Activated naive CD4-positive, alpha-beta T cell (primary cell): ENCODE measurements around the gene ABCA2.
"Not testable (repeated sequence)": the region's sequence is repeated elsewhere in the genome, so short reads cannot be mapped to it uniquely, and the experiment has no call there.

Source experiments
- DNase-seq, 4 experiments: peaks; one replicate each; lab custom pipeline; 2025; lab: John Stamatoyannopoulos, UW

The ABCA2 gene

DNA sequence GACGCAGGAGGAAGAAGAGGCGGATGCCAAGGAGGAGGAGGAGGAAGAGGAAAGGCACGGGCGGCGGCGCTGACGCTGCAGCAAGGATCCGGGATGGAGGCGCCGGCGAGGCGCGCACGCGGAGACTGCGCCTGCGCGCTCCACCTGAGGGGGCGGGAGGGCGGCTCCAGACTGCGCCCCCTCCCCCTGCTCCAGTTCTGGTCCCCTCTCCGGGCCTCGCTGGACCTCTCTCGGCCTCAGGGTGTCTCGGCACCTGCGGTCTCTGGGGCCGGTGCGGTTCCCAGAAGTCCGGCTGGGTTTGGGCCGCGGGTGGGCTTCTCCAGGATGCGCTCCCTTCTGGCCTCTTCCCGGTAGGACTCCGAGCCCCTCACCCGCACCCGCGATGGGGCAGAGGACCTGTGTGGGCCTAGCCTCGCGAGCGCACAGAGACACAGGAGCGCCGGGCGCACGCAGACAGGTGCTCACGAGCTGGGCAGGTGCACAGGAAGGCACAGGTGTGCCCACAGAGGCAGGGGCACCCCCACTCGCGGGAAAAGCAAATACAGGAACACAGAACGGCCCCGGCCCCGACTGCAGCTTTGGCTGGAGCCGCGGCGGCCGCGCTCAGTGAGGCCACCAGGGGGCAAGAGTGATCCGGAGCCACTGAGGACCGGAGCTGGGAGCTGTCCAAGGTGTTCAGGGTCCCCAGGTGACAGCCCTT lies 18.2 kb upstream of the ABCA2 start, which contains the start of gene NPDC1:
Gene NPDC1, minus strand, starts transcription at position 90 of the 700 bp plus-strand sequence. CDS start 188 bp downstream, outside the sequence.
- DNase-seq, result peak; percentile 37 to 75 (median 55)

DNA sequence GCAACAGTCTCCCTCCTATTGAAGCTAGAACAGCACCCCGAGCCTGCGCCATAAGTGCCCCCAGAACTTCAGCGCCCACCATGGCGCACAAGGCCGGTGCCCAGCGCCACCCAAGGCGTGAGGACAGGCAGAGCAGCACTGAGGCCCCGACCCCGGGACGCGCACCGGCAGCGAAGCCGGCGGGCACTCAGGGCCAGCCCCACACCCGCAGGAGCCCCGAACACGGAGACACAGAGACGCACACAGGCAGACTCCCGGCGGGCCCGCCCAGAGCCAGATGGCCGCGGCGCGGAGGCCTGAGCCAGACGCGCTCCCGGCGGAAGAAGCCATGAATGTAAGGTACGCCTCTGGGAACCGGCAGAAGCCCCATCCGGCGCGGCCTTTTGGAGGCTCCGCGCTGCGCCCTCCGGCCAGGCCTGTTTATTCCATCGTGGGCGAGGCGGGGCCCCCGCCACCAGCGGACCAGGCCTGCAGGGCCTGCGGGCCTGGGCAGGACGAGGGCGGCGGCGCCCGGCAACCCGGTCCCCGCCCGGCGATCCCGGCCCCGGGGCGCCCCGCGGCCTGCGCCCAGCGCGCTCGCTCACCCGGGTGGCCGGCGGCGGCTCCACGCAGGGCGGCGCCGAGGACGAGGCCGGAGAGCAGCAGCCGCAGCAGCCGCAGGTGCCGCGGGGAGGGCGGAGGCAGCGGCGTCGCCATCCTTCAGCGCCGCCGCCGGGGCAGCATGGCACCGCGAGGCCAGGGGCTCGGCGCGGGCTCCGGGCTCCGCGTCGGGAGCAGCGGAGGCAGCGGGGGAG lies 17.5 kb upstream of the ABCA2 start:
- DNase-seq, result no peak

DNA sequence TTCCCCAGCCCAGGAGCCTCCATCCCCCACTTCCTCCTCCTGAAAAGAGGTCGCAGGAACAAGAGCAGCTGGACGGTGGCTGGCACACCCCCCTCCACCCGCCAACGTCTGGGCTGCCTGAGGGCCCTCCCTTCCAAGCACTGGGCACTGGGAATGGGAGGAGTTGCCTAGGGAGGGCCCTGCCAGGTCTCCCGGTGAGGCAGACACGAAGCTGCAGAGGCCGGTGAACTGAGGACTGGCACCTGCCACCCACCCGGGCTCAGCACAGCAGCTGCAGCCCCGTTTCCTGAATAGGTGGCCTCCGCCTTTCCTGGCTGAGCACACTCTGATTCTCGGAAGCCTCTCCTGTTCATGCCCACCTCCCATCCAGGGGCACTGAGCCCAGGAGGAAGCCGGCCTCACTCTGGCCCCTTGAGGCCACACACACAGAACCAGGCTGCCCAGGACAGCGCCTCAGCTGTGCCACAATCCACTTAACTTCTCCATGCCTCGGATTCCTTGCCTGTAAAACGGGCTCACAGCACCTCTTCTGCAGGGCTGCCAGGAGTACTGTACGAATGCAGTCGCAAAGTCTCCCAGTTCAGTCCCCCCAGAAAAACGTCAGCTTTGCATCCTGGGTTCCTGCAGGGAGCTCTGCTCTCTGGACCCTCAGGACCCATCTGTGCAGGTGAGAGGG lies 16.6 kb upstream of the ABCA2 start:
- DNase-seq, result no peak

DNA sequence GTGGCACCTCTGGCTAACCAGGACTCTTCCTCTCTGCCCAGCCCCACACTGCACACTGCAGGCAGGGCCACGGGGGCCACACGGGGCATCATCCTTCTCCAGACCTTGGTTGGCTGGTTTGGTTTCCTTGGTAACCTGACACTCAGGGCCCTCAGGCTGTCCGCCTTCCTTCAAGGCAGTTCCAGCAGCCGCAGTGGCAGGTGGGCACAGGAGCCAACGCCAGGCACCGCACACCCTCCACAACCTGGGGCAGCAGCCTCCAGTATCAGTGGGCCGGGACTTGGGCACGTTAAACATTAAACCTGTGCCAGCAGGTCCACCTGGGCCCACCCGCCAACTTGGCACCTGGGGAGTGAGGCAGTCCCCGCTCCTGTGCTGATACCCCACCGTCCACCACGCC lies 16.0 kb upstream of the ABCA2 start:
- no peak for DNase-seq

DNA sequence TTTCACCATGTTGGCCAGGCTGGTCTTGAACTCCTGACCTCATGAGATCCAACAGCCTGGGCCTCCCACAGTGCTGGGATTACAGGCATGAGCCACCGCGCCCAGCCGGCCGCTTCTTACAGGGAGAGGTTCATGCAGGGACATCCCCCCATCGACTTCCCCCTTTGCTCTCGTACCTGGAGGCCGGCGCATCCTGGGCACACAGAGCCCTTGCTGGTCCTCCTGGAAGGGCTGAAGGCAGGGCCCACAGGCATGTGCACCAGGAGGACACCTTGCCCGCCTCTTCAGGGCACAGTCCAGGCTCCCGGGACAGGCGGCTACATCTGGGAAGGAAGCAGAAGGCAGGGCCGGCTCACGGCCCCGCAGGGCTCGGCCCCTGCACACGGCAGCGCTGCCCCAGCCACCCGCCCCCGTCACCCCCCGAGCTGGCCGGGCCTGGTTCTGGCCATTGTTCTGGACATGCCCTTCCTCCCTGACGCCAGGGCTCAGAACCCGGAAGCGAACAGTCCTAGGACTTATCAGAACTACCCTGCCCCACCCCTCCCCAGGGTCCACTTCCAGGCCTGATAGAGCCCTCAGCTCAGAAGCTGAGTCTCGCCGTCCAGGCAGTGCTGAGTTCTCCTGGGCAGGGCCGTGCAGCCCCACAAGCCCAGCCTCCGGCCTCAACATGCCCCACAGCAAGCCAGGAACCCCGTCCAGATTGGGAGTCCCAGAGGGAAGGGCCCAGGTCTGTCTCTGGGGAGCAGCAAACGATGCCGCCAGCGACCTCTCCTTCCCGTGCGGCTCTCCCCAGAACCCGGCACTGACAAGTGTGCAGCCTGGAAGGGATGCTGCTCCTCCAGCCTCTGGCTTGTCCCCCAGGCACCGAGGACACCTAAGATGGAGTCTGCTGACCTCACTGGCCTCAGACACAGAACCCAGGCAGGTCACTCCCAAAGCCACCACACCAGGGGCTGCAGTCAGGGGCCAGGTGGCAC lies 15.0 kb upstream of the ABCA2 start:
- DNase-seq, result no peak

DNA sequence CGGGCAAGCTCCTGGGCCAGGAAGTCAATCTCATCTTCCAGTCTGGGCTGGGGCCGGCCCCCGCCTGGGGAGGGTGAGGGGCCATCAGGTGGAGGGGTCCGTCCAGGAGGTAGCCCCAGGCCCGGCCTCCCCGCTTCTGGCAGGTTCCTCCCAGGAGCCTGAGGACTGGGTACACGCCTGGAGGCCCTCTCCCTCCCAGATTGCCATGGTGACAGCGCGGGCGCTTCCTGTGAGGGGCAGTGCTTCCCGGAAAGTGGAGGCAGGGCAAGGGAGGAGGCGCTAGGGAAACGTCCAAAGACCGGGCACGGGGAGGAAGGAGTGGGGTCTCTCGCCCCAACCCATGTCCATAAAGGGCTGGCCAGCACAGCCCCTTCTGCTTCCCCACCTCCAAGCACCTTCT lies 13.1 kb upstream of the ABCA2 start:
- no peak for DNase-seq

DNA sequence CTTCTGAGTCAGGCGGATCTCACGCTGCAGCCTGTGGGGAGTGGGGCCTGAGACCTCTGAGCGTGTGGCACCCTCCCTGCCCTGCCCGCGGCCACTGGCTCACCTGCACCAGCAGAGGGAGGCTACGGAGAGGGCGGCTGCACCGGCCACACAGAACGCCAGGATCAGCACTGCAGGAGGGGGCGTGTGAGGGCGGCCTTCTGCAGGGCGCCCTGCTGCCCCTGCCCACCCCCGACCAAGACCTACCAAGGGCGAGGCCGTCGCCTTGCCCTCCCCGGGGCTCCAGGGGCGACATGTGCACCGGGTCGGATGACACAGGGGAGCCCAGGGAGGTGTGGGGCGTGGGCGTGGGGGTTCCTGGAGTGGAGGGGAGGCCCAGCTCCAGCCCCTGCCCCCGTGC lies 12.5 kb upstream of the ABCA2 start:
- no peak for DNase-seq

DNA sequence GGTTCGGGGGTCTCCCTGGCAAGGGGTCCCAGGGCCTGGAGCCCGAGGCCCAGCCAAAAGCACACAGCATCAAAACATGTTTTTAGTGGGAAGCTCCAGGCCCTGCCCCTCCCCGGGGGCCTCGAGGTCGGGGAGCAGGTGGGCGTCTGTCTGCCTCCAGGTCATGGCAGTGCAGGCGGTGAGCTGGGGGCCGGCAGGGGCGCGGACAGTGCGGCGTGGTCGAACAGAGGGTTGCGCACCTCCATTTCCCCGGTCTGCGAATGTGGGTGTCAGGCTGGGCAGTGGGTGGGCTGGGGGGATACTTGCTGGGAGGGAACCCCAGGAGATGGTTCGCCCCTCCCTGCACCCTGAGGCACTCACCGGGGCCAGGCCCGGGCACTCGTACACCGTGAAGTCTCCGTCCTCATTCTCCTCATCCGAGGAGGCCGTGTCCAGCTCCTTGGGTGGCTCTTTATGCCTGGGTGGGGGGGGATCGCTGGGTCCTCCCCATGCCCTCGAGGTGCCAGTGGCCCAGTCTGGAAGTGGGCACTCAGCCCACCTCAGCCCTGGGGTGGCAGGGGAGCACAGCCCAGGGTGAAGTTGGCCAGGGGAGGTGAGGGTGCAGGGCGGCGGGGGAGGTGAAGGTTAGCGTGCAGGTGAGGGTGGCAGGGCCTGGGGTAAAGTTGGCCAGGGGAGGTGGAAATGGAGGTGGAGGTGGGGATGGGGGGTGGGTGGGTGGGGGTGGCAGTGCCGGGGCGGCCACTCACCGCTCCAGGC lies 11.8 kb upstream of the ABCA2 start:
- DNase-seq, result no peak

DNA sequence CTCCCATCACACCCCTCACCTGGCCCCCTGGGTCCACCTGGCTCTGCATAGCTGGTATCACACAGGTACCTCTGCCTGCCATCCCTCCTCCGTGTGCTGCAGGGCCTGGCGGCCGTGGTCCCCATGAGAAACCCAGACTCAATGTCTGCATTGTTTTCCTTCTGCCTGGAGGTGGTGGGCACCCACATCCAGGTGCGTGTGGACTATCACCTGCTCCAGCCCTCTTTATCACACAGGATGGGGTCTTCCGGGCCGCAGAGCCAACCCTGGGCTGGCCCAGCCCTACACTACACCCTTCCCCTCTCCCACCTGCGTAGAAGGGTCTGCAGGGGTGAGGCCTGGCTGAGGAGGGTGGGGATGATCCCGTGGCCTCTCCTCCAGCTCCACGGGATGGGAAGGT lies 10.9 kb upstream of the ABCA2 start:
- DNase-seq, result no peak

DNA sequence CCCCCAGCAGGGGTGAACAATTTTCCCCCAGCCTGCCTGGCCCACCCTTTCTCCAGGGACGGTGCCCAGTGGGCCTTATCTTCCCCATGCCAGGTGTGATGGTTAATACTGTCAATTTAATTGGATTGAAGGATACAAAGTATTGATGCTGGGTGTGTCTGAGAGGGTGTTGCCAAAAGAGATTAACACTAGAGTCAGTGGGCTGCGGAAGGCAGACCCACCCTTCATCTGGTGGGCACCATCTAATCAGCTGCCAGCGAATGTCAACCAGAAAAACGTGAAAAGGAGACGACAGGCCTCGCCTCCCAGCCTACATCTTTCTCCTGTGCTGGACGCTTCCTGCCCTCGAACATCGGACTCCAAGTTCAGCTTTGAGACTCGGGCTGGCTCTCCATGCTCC lies 9.4 kb upstream of the ABCA2 start:
- no peak for DNase-seq

DNA sequence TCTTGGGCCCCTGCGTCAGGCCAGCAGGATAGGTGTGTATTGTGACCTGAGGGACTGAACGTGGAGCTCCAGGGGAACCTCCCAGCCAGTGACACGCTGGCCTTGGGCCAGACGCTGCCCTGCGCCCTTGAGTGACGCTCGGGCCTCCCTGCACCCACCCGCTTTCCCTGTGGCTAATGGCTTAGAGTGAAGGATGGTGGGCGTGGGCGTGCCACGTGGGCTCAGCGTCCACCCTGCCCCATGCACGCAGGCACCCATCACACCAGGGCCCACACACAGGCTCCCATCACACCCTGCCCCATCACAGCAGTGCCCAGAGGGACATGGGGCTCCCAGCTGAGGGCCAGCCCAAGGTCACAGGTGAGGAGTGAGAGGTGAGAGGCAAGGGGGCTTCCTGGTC lies 9.0 kb upstream of the ABCA2 start:
- DNase-seq, result no peak

DNA sequence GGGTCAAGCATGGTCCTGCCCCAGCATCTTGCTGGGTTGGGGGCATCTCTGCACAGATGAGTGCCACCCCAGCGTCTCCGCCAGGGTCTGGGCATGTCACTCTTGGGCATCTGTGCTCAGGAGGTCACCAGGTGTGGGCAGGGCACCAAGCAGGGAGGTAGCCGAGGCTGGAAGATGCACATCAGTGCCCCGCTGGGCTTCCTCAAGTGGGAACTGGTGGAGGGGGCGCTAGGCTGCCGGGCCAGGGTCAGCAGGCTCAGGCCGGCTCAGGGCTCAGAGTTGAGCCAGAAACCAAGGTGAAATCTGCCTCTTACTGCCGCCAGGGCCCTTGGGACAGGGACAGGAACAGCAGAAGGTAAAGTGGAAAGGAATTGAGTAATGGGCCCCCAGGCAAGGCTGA lies 7.9 kb upstream of the ABCA2 start:
- no peak for DNase-seq

DNA sequence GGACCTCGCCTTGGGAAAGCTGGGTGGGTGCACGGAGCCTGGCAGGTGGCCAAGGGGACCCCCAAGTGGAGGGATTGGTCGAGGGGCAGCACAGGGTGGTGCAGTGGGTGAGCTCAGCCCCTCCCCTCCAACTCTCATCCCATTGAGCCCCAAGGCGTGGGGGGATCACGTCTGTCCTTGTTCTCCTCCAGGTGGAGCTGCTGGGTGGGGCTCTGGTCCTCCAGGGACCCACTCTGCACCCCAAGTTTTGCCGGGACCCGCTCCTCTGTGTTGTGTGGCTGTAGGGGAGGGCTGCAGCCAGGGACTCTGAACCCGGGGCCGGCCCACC lies 7.4 kb upstream of the ABCA2 start:
- no peak for DNase-seq

DNA sequence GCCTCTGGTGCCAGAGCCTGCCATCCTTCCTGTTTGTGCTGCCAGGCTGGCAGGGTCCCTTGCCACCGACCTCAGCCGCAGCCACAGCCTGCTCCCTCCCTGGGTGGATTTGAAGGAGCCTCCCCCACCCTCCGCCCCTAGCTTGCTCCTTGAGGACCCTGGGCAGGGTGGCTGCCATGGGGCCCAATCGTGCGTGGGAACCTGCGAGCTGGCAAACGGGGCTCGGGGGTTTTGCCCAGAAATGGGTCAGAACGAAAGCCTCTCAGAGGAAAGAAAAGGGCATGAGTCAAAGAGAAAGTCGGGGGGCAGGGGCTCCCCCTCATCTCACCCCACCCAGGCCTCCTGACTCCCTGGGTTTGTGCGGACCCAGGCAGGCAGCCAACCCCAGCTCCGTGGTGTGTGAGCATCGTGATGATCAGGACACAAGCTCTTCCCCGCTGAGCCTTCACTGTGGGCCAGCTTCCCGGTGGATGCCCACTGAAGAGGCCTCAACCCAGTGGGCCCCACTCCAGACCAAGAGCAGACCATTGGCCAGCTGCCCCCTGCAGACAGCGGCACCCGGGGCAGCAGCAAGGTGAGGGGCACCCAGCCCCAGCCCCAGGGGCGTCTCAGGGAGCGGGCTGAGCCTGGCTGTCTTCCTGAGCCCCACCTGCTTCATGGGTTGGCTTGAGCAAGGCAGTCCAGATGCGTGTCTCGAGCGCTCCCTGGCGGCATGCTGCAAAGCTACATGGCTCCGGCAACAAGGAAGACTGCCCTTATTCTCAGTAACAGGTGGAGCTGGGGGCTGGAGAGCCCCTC lies 6.9 kb upstream of the ABCA2 start:
- peak; percentile 70 to 84 (median 80) for DNase-seq

DNA sequence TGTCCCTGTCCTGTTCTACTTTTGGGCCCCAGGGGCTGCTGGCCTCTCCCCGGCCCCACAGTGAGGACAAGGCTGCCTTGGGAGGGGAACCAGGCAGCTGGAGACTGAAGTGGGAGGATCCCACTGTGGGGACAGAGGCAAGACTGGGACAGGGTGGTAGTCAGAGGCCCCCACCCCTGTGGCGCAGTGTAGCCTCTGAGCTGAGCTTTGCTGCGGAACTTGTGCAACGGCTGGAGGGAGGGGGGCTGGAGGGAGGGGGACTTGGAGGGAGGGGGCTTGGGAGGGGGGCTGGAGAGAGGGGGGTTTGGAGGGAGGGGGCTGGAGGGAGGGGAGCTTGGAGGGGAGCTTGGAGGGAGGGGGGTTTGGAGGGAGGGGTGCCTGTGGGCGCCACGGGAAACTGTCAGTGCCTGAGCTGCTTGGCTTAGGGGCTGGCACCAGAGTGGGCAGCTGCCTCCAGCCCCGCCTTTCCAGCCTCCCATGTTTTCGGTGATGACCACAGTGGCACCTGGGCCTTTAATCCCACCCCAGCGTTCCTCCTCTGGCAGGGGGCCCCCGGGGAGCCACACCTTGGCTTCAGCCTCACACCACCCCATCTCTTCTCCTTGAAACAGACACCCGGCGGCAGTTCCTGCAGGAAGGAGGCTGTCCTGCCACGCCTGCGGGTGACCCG lies 6.1 kb upstream of the ABCA2 start:
- DNase-seq, result no peak

DNA sequence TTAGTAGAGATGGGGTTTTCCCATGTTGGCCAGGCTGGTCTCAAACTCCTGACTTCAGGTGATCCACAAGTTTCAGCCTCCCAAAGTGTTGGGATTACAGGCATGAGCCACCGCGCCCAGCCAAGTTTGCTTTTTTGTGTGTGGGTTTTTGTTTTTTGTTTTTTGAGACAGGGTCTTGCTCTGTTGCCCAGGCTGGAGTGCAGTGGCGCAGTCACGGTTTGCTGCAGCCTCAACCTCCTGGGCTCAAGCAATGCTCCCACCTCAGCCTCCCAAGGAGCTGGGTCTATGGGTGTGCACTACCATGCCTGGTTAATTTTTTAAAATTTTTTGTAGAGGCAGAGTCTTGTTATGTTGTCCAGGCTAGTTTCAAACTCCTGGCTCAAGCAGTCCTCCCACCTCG lies 5.4 kb upstream of the ABCA2 start:
- not testable (repeated sequence) for DNase-seq

DNA sequence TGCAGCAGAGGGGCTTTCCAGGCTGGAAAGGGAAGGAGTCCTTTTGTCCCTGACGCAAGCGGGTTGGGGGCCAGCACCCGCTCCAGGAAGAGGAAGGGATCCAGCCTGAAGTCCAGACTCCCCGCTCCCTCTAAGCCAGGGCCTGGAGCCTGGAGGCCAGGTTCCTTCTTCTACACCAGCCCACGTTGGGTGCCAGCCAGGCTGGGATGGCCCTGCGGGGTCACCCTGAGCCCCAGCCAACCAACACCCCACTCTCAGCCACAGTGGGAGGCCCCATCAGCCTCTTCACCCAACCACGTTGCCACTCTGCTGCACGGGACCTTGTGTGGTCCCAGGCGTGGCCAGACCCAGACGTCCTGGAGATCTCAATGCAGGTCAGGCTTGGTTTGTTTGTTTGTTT lies 4.8 kb upstream of the ABCA2 start:
- DNase-seq, result no peak

DNA sequence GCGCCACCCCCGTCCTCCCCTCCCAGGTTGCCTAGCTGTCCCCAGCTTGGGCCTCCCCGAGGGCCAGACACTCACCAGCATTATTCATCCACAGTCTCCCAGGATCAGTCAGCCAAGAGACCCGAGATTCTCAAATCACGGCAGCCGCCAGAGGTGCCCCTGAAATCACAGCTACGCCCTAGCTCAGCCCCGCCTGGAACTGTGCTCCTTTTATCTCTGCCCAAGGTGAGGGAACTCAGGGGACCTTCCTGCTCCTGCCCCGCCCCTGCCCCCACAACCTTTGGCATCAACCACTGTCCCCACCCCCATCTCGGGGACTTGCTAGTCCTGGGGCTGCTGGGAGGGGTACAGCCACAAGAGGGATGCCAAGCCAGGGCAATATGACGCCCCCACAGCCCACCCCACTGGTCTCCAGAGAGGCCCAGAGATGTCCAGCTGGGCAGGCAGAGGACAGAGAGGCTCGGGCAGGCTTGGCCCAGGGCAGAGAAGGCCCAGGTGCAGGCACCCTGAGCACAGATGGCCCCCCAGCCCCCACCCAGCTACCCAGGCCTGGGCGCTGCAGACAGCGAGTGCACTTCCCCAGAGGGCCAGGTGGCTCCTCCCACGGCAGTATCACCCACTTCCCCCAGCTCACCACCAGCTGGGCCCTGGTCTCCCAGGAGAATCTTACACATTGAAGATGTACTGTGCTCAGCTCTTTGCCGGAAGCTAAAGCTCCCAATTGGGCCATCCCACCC lies 4.0 kb upstream of the ABCA2 start, which contains the start of gene FUT7:
Gene FUT7, minus strand, starts transcription at position 185 of the 737 bp plus-strand sequence. Its CDS starts 97 bp downstream, at position 88.
- no peak for DNase-seq
